ENCODE data around the gene RRP1. TPM values are rescaled to one million over a fixed set of nuclear protein-coding genes. Genes with fewer than 3 reads are reported as not detected.

RRP1 gene
- total and polyA plus RNA-seq, 2 donors (not counting 1 experiment from before 2014, with no cell fraction given), result 8.6 to 12.7 TPM

GRCh38 chr21:43783098-43783700, 6.2 kb upstream of the RRP1 start:
- H3K4me3 ChIP-seq (replicated peaks in 1 of 4; ENCODE audit: control extremely low read depth in 1 of 4, insufficient read depth in 1 of 4, low read depth in 3 of 4, low read length in 4 of 4), result no peak overlapping the region
- no peaks in the 10 kb centered on the region for H3K4me1 ChIP-seq (ENCODE audit: control insufficient read depth, extremely low read depth, insufficient read depth, low read length)
- H3K27me3 ChIP-seq (ENCODE audit: control insufficient read depth, insufficient read depth, low read length), result no peaks in the 10 kb centered on the region
- no peak for DNase-seq (ENCODE audit: low read depth in 2 of 2)
- H4K20me1 ChIP-seq (ENCODE audit: control insufficient read depth, extremely low read depth, insufficient read depth, low read length), result no peaks in the 10 kb centered on the region
- no peak overlapping the region for H3K4me2 ChIP-seq (ENCODE audit: extremely low read depth, insufficient read depth, low read length)
- H2AFZ ChIP-seq (ENCODE audit: low read length), result no peak overlapping the region
- no peak overlapping the region for H3K27ac ChIP-seq (ENCODE audit: insufficient read depth, low read length)
- TF ChIP-seq, protein P1, sequence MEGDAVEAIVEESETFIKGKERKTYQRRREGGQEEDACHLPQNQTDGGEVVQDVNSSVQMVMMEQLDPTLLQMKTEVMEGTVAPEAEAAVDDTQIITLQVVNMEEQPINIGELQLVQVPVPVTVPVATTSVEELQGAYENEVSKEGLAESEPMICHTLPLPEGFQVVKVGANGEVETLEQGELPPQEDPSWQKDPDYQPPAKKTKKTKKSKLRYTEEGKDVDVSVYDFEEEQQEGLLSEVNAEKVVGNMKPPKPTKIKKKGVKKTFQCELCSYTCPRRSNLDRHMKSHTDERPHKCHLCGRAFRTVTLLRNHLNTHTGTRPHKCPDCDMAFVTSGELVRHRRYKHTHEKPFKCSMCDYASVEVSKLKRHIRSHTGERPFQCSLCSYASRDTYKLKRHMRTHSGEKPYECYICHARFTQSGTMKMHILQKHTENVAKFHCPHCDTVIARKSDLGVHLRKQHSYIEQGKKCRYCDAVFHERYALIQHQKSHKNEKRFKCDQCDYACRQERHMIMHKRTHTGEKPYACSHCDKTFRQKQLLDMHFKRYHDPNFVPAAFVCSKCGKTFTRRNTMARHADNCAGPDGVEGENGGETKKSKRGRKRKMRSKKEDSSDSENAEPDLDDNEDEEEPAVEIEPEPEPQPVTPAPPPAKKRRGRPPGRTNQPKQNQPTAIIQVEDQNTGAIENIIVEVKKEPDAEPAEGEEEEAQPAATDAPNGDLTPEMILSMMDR (conservative IDR thresholded peaks at IDR 0.05 in 1 of 2, IDR thresholded peaks at IDR 0.05 in 1 of 2; ENCODE audit: low read depth in 1 of 2, low read length in 2 of 2), result no peak
- no peak for TF ChIP-seq EZH2 (IDR thresholded peaks at IDR 0.05; ENCODE audit: low read length, missing control alignments)
- H3K9ac ChIP-seq (ENCODE audit: insufficient read depth, low read length), result no peak overlapping the region
- H3K9me3 ChIP-seq (ENCODE audit: control insufficient read depth, insufficient read depth, low read depth, low read length), result no peaks in the 10 kb centered on the region
- no peaks in the 10 kb centered on the region for H3K79me2 ChIP-seq (ENCODE audit: control insufficient read depth, insufficient read depth, low read length)
- no peaks in the 10 kb centered on the region for H3K36me3 ChIP-seq (ENCODE audit: control insufficient read depth, insufficient read depth, low read length)

- Histone ChIP-seq H3K9ac (ENCODE audit: insufficient read depth, low read length) (no peak overlapping the region), H3K4me3 (replicated peaks in 1 of 4; ENCODE audit: control extremely low read depth in 1 of 4, insufficient read depth in 1 of 4, low read depth in 3 of 4, low read length in 4 of 4) (no peak overlapping the region), H3K4me1 (ENCODE audit: control insufficient read depth, extremely low read depth, insufficient read depth, low read length) (no peaks in the 10 kb centered on the region), H3K79me2 (ENCODE audit: control insufficient read depth, insufficient read depth, low read length) (peaks cover 5% of the 10 kb centered on the region), H3K36me3 (ENCODE audit: control insufficient read depth, insufficient read depth, low read length) (no peaks in the 10 kb centered on the region), H3K27me3 (ENCODE audit: control insufficient read depth, insufficient read depth, low read length) (no peaks in the 10 kb centered on the region), H2AFZ (ENCODE audit: low read length) (no peak overlapping the region), H3K9me3 (ENCODE audit: control insufficient read depth, insufficient read depth, low read depth, low read length) (no peaks in the 10 kb centered on the region), H3K27ac (ENCODE audit: insufficient read depth, low read length) (no peak overlapping the region), H4K20me1 (ENCODE audit: control insufficient read depth, extremely low read depth, insufficient read depth, low read length) (no peaks in the 10 kb centered on the region), H3K4me2 (ENCODE audit: extremely low read depth, insufficient read depth, low read length) (no peak overlapping the region)
- TF ChIP-seq, protein P1 (conservative IDR thresholded peaks at IDR 0.05 in 1 of 2, IDR thresholded peaks at IDR 0.05 in 1 of 2; ENCODE audit: low read depth in 1 of 2, low read length in 2 of 2), result no peak
- no peak for TF ChIP-seq EZH2 (IDR thresholded peaks at IDR 0.05; ENCODE audit: low read length, missing control alignments)
- no peak for DNase-seq (ENCODE audit: low read depth in 2 of 2)
Observed at GRCh38 chr21:43785134-43785533, 4.2 kb upstream of the RRP1 start.

DNA sequence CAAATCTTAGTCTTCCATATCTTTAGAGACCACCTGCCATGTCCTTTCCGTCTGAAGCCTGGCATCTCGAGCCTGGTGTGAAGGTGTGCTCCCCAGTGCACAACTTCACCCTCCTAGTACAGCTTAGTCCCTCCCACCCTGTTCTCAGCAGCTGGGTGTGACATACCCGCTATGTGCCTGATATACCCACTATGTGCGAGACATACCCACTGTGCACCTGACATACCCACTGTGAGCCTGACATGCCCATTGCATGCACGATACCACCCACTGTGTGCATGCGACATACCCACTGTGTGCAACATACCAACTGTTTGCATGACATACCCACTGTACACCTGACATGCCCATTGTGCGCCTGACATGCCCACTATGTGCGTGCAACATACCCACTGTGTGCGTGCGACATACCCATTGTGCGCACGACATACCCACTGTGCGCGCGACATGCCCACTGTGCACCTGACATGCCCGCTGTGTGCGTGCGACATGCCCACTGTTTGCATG, 3.0 kb upstream of the RRP1 start:
- Histone ChIP-seq H3K9me3 (ENCODE audit: control insufficient read depth, insufficient read depth, low read depth, low read length) (no peaks in the 10 kb centered on the region), H3K4me3 (replicated peaks in 1 of 4; ENCODE audit: control extremely low read depth in 1 of 4, insufficient read depth in 1 of 4, low read depth in 3 of 4, low read length in 4 of 4) (no peak overlapping the region), H3K4me2 (ENCODE audit: extremely low read depth, insufficient read depth, low read length) (no peak overlapping the region), H3K79me2 (ENCODE audit: control insufficient read depth, insufficient read depth, low read length) (peaks cover 17% of the 10 kb centered on the region), H4K20me1 (ENCODE audit: control insufficient read depth, extremely low read depth, insufficient read depth, low read length) (no peaks in the 10 kb centered on the region), H3K36me3 (ENCODE audit: control insufficient read depth, insufficient read depth, low read length) (peaks cover 3% of the 10 kb centered on the region), H2AFZ (ENCODE audit: low read length) (no peak overlapping the region), H3K9ac (ENCODE audit: insufficient read depth, low read length) (no peak overlapping the region), H3K27me3 (ENCODE audit: control insufficient read depth, insufficient read depth, low read length) (no peaks in the 10 kb centered on the region), H3K4me1 (ENCODE audit: control insufficient read depth, extremely low read depth, insufficient read depth, low read length) (peaks cover 5% of the 10 kb centered on the region), H3K27ac (ENCODE audit: insufficient read depth, low read length) (no peak overlapping the region)
- TF ChIP-seq, protein P1 (conservative IDR thresholded peaks at IDR 0.05 in 1 of 2, IDR thresholded peaks at IDR 0.05 in 1 of 2; ENCODE audit: low read depth in 1 of 2, low read length in 2 of 2), result no peak
- TF ChIP-seq EZH2 (IDR thresholded peaks at IDR 0.05; ENCODE audit: low read length, missing control alignments), result no peak
- DNase-seq (ENCODE audit: low read depth in 2 of 2), result no peak

Data from fibroblast of lung (primary cell).